ENCODE results near the gene APBA2.

DNA sequence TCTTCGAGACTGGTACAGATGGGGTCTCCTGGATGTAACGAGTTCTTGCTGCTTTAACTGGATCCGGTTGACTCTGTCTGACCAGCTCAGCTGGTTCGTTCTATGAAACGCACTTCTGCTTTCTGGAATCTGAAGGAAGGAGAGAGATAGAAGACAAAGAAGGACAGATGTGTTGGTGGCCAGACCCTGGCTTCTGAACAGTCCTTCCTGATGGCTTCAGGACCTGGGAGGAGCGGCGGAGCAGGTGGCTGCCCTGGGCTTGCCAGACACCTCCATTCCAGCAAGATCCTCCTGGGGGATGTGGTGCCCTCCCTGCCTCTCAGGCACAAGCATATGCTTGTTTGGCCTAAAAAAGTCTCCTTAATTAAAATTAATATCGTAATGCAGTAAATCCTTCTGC, 99.9 kb downstream of the APBA2 start:
- TF ChIP-seq, protein P1, sequence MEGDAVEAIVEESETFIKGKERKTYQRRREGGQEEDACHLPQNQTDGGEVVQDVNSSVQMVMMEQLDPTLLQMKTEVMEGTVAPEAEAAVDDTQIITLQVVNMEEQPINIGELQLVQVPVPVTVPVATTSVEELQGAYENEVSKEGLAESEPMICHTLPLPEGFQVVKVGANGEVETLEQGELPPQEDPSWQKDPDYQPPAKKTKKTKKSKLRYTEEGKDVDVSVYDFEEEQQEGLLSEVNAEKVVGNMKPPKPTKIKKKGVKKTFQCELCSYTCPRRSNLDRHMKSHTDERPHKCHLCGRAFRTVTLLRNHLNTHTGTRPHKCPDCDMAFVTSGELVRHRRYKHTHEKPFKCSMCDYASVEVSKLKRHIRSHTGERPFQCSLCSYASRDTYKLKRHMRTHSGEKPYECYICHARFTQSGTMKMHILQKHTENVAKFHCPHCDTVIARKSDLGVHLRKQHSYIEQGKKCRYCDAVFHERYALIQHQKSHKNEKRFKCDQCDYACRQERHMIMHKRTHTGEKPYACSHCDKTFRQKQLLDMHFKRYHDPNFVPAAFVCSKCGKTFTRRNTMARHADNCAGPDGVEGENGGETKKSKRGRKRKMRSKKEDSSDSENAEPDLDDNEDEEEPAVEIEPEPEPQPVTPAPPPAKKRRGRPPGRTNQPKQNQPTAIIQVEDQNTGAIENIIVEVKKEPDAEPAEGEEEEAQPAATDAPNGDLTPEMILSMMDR (IDR thresholded peaks at IDR 0.05), result no peak
- TF ChIP-seq EZH2 (IDR thresholded peaks at IDR 0.05) (no peak), EZH2phosphoT487 (IDR thresholded peaks at IDR 0.05) (no peak)
